GM19324 (cell line): ENCODE measurements around the gene PGD.
"Not testable (repeated sequence)": the region's sequence is repeated elsewhere in the genome, so short reads cannot be mapped to it uniquely, and the experiment has no call there.

ENCODE experiments used
- ATAC-seq: cut with Tn5 transposase; IDR thresholded peaks from one replicate; pipeline ENCODE4 v1.9.1; 2021; ENCODE audit warnings: mild to moderate bottlenecking, moderate library complexity; ENCODE audit not compliant: unreplicated experiment, low FRiP score

PGD gene

GRCh38 chr1:10433790-10434189 lies 34.9 kb downstream of the PGD start:
- ATAC-seq, result no peak

- ATAC-seq, result no peak
Measured at GRCh38 chr1:10434590-10434989, 35.7 kb downstream of the PGD start.

- ATAC-seq, result no peak
Measured at GRCh38 chr1:10437052-10437451, 38.2 kb downstream of the PGD start.

- ATAC-seq, result no peak
Measured at GRCh38 chr1:10438677-10439163, 39.9 kb downstream of the PGD start.

GRCh38 chr1:10440305-10440704 lies 41.4 kb downstream of the PGD start:
- no peak for ATAC-seq

GRCh38 chr1:10440794-10441193 lies 41.9 kb downstream of the PGD start:
- no peak for ATAC-seq

GRCh38 chr1:10444248-10444647 lies 45.4 kb downstream of the PGD start:
- no peak for ATAC-seq

GRCh38 chr1:10444795-10445397 lies 46.0 kb downstream of the PGD start:
- no peak for ATAC-seq

GRCh38 chr1:10446790-10447422 lies 48.0 kb downstream of the PGD start:
- no peak for ATAC-seq

- ATAC-seq, result no peak
Measured at GRCh38 chr1:10449751-10450150, 50.9 kb downstream of the PGD start, which contains the start of gene CORT. TSS of gene CORT (plus strand) at chr1:10450031. CDS start at chr1:10450224, 193 bp downstream.

GRCh38 chr1:10450156-10450814 lies 51.4 kb downstream of the PGD start:
- no peak for ATAC-seq

GRCh38 chr1:10450836-10451235 lies 52.0 kb downstream of the PGD start:
- no peak for ATAC-seq

- ATAC-seq, result no peak
Measured at GRCh38 chr1:10451287-10451686, 52.4 kb downstream of the PGD start.

GRCh38 chr1:10456048-10456447 lies 57.2 kb downstream of the PGD start:
- no peak for ATAC-seq

GRCh38 chr1:10456661-10457060 lies 57.8 kb downstream of the PGD start:
- ATAC-seq, result no peak

- not testable (repeated sequence) for ATAC-seq
Measured at GRCh38 chr1:10457462-10457861, 58.6 kb downstream of the PGD start.

- ATAC-seq, result no peak
Measured at GRCh38 chr1:10457875-10458274, 59.0 kb downstream of the PGD start.

- no peak for ATAC-seq
Measured at GRCh38 chr1:10459184-10459583, 60.3 kb downstream of the PGD start.

- ATAC-seq, result no peak
Measured at GRCh38 chr1:10467078-10467477, 68.2 kb downstream of the PGD start.

- no peak for ATAC-seq
Measured at GRCh38 chr1:10470043-10470442, 71.2 kb downstream of the PGD start.
